ENCODE results near the gene FADS2. TPM values are rescaled to one million over a fixed set of nuclear protein-coding genes. Genes with fewer than 3 reads are reported as not detected.

The FADS2 gene
- total RNA-seq, 2 experiments from 2014 or later = 0.95 to 2.8 TPM

- ChIA-PET POLR2A (interaction anchor here (0.6 kb wide), 1 partner anchor 274 kb away, joined by 3 read pairs; no protein-coding TSS in a partner anchor), CTCF (ENCODE audit: unreplicated experiment) (no interaction called here)
- Histone ChIP-seq H3K4me2 (ENCODE audit: low read length) (peak overlapping the region; percentile 54; the same call in 1 of the 2 replicates), H3K9me3 (ENCODE audit: low read length) (no peaks in the 10 kb centered on the region), H3K79me2 (ENCODE audit: insufficient read depth, low read depth, low read length) (no peaks in the 10 kb centered on the region), H4K20me1 (ENCODE audit: insufficient read depth, low read length) (no peaks in the 10 kb centered on the region), H3K36me3 (ENCODE audit: insufficient read depth, low read length) (no peaks in the 10 kb centered on the region), H2AFZ (ENCODE audit: low read length) (no peak overlapping the region), H3K27ac (ENCODE audit: low read depth, low read length, poor library complexity, severe bottlenecking) (no peak overlapping the region), H3K4me1 (ENCODE audit: insufficient read depth, low read length, poor library complexity, severe bottlenecking) (no peaks in the 10 kb centered on the region), H3K4me3 (ENCODE audit: low read depth, low read length, poor library complexity, severe bottlenecking) (no peak overlapping the region), H3K9me2 (ENCODE audit: insufficient read depth, low read length) (no peaks in the 10 kb centered on the region)
- intact Hi-C loops (cut with micrococcal nuclease; ENCODE audit: unreplicated experiment) = no loop called here
- TF ChIP-seq EZH2phosphoT487 (IDR thresholded peaks at IDR 0.05; ENCODE audit: borderline replicate concordance, low read depth, low read length) (no peak), CTCF (conservative IDR thresholded peaks at IDR 0.05; ENCODE audit: low read length) (no peak)
- no TSS peak for BruUV-seq (replicated peaks)
- no peak for DNase-seq (ENCODE audit: low spot score)
These were observed 12.0 kb upstream of the FADS2 start for GRCh38 chr11:61815790-61816735.

- CTCF ChIA-PET (ENCODE audit: unreplicated experiment) = no interaction called here
- BruUV-seq (replicated peaks) = no TSS peak
- H3K4me3 ChIP-seq (ENCODE audit: low read depth, low read length, poor library complexity, severe bottlenecking) = no peak within 1 kb of the TSS
- no peaks in the 10 kb centered on the region for H3K36me3 ChIP-seq (ENCODE audit: insufficient read depth, low read length)
- H3K27ac ChIP-seq (ENCODE audit: low read depth, low read length, poor library complexity, severe bottlenecking) = no peak within 1 kb of the TSS
- no peaks in the 10 kb centered on the region for H4K20me1 ChIP-seq (ENCODE audit: insufficient read depth, low read length)
- no peak for DNase-seq (ENCODE audit: low spot score)
- TF ChIP-seq EZH2phosphoT487 (IDR thresholded peaks at IDR 0.05; ENCODE audit: borderline replicate concordance, low read depth, low read length) (no peak), CTCF (conservative IDR thresholded peaks at IDR 0.05; ENCODE audit: low read length) (no peak; the same call in 1 of the 2 replicates)
- intact Hi-C loops (cut with micrococcal nuclease; ENCODE audit: unreplicated experiment) = no loop called here
- peak within 1 kb of the TSS; percentile 54; the same call in 1 of the 2 replicates for H3K4me2 ChIP-seq (ENCODE audit: low read length)
- no peaks in the 10 kb centered on the region for H3K9me2 ChIP-seq (ENCODE audit: insufficient read depth, low read length)
- no peaks in the 10 kb centered on the region for H3K9me3 ChIP-seq (ENCODE audit: low read length)
- POLR2A ChIA-PET = no interaction called here
- no peak within 1 kb of the TSS for H2AFZ ChIP-seq (ENCODE audit: low read length)
- H3K79me2 ChIP-seq (ENCODE audit: insufficient read depth, low read depth, low read length) = no peaks in the 10 kb centered on the region
- no peaks in the 10 kb centered on the region for H3K4me1 ChIP-seq (ENCODE audit: insufficient read depth, low read length, poor library complexity, severe bottlenecking)
These were observed 11.2 kb upstream of the FADS2 start, which contains the start of gene FADS1 for GRCh38 chr11:61816736-61817455. Gene FADS1 (minus strand): TSS chr11:61817003. CDS start chr11:61816929, 74 bp downstream.

Measured in OCI-LY7 (cell line).